ENCODE measurements around the gene ADCY2. TPM values are rescaled to one million over a fixed set of nuclear protein-coding genes. Genes with fewer than 3 reads are reported as not detected.

ADCY2 gene
- total RNA-seq, 1 donor from 2014 or later, result not detected

DNA sequence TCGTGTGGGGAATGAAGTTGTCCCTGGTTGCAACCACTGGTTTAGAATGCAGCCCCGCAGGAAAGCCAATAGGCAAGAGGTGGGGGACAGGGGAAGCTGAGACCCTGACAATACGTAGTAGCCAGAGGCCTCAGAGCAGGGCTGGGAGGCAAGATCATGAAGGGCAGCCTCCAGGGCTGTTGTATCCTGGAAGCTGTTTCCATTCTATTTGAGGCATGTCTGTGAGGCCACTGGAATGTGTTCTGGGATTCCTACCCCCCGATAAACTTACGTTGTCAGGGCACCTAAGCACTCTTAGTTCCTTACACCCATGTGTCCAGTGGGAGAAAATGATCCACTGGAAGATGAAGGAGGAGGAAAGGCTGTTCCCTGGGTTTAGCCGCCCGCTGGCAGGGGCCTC lies 277.7 kb downstream of the ADCY2 start:
- Mint-ChIP-seq H3K27me3 (ENCODE audit: low read depth) (no peaks in the 10 kb centered on the region), H3K9me3 (no peaks in the 10 kb centered on the region), H3K36me3 (ENCODE audit: low read depth) (no peaks in the 10 kb centered on the region), H3K4me3 (ENCODE audit: low read depth) (no peak overlapping the region), H3K4me1 (ENCODE audit: low read depth) (no peaks in the 10 kb centered on the region), H3K27ac (no peak overlapping the region)
- no peak for DNase-seq (ENCODE audit: low spot score)
- intact Hi-C loops (cut with micrococcal nuclease), result no loop called here

DNA sequence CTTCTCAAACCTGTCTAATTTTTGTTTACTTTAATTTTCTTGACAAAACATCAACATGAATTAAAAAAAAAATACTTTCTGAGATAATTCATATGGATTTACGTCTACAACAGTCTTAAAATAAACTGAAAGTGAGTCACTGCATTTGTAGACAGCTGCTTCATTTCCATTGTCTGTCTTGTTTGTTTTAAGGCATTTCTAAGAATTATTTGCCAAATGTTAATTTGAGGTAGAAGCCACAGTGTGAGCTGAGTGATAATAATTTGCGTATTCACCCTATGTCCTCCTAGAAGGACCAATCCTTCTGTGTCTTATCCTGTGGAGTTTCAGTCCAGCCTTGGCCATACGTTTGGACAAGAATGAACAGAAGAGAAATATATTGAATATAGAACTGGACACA lies 280.5 kb downstream of the ADCY2 start:
- H3K27ac Mint-ChIP-seq, result no peak overlapping the region
- no peaks in the 10 kb centered on the region for H3K4me1 Mint-ChIP-seq (ENCODE audit: low read depth)
- intact Hi-C loops (cut with micrococcal nuclease), result no loop called here
- H3K27me3 Mint-ChIP-seq (ENCODE audit: low read depth), result no peaks in the 10 kb centered on the region
- H3K9me3 Mint-ChIP-seq, result no peaks in the 10 kb centered on the region
- H3K4me3 Mint-ChIP-seq (ENCODE audit: low read depth), result no peak overlapping the region
- DNase-seq (ENCODE audit: low spot score), result no peak
- H3K36me3 Mint-ChIP-seq (ENCODE audit: low read depth), result no peaks in the 10 kb centered on the region

DNA sequence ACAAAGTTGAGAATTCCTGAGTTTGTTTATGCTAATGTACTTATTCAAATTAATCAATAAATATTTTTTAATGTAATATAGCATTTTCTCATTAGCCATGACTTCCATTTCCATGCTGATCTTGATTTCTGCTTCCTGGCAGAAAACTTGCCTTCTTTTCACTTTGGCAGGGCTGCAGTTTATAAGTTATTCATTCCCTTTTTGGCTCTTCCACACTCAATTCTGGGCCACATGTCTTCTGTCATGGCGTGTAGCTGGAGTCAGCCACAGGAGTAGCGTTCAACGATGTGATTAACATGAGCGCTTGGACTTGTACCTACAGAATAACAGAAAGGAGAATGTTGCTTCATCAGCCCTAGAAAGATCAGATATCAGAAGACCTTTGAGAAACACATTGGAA lies 282.1 kb downstream of the ADCY2 start:
- H3K27ac Mint-ChIP-seq, result no peak overlapping the region
- no peak overlapping the region for H3K4me3 Mint-ChIP-seq (ENCODE audit: low read depth)
- no peaks in the 10 kb centered on the region for H3K36me3 Mint-ChIP-seq (ENCODE audit: low read depth)
- no peaks in the 10 kb centered on the region for H3K4me1 Mint-ChIP-seq (ENCODE audit: low read depth)
- DNase-seq (ENCODE audit: low spot score), result no peak
- H3K27me3 Mint-ChIP-seq (ENCODE audit: low read depth), result no peaks in the 10 kb centered on the region
- no peaks in the 10 kb centered on the region for H3K9me3 Mint-ChIP-seq
- intact Hi-C loops (cut with micrococcal nuclease), result no loop called here

DNA sequence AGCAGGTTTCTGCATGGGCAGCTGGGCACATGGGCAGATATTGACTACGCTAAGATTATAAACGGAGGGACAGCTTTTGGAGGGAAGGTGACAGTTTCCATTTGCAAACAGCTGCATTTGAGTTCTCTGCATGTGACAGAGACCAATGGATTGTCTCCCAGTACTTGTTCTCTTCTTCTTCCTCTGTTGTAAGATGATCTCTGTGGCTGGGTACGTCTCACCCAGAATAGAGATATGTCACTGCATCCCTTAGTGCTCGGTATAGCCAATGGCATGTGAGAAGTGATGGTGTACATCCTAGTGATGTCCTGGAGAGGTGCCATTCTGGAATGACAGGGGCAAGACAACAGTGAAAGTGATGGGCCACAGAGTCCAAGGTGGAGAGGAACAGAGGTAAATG lies 283.7 kb downstream of the ADCY2 start:
- intact Hi-C loops (cut with micrococcal nuclease), result no loop called here
- Mint-ChIP-seq H3K9me3 (no peaks in the 10 kb centered on the region), H3K27me3 (ENCODE audit: low read depth) (no peaks in the 10 kb centered on the region), H3K4me3 (ENCODE audit: low read depth) (no peak overlapping the region), H3K27ac (no peak overlapping the region), H3K4me1 (ENCODE audit: low read depth) (no peaks in the 10 kb centered on the region), H3K36me3 (ENCODE audit: low read depth) (no peaks in the 10 kb centered on the region)
- no peak for DNase-seq (ENCODE audit: low spot score)

DNA sequence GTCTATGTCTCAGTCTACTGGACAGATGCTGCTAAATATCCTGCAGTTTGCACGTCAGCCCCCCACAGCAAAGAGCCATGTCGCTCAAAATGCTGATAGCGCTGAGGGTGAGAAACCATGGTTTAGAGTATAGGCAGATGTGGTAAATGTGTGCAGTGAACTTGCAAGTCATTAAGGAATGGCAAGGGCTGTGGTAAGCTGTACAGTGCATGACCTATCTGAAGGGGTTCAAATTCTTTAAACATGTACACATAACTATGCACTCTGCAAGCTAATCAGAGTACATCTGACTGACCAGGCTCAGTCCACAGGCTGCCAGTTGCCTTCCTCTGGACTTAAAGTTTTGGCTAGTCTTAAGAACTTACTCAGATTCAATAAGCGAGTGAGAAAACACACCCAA lies 284.3 kb downstream of the ADCY2 start:
- DNase-seq (ENCODE audit: low spot score), result no peak

DNA sequence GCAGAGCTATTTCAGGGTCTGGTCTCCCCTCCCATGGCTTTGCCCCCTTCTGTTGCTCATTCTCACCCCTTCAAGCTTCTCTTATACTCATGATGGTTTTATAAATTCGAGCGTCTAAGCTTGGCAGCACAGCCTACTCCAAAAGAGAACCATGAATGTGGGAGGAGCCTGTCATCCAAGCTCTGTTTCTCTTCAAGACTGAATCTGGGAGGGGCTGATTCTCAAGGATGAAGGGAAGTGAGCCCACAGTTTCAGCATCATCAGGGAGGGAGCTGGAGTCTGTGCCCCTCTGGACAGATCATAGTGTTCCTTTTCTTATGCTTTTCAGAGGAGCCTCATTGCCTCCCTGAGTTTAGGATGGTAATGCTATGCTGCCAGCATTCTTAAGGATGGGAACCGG lies 286.4 kb downstream of the ADCY2 start:
- no peak overlapping the region for H3K27ac Mint-ChIP-seq
- no peak overlapping the region for H3K4me3 Mint-ChIP-seq (ENCODE audit: low read depth)
- intact Hi-C loops (cut with micrococcal nuclease), result no loop called here
- H3K36me3 Mint-ChIP-seq (ENCODE audit: low read depth), result no peaks in the 10 kb centered on the region
- no peaks in the 10 kb centered on the region for H3K4me1 Mint-ChIP-seq (ENCODE audit: low read depth)
- H3K9me3 Mint-ChIP-seq, result no peaks in the 10 kb centered on the region
- DNase-seq (ENCODE audit: low spot score), result no peak
- no peaks in the 10 kb centered on the region for H3K27me3 Mint-ChIP-seq (ENCODE audit: low read depth)

More for the DNA sequence above, 284.3 kb downstream of the ADCY2 start:
- no peak overlapping the region for H3K27ac Mint-ChIP-seq
- H3K4me1 Mint-ChIP-seq (ENCODE audit: low read depth), result no peaks in the 10 kb centered on the region
- H3K36me3 Mint-ChIP-seq (ENCODE audit: low read depth), result no peaks in the 10 kb centered on the region
- no peaks in the 10 kb centered on the region for H3K27me3 Mint-ChIP-seq (ENCODE audit: low read depth)
- intact Hi-C loops (cut with micrococcal nuclease), result no loop called here
- H3K9me3 Mint-ChIP-seq, result no peaks in the 10 kb centered on the region
- H3K4me3 Mint-ChIP-seq (ENCODE audit: low read depth), result no peak overlapping the region

DNA sequence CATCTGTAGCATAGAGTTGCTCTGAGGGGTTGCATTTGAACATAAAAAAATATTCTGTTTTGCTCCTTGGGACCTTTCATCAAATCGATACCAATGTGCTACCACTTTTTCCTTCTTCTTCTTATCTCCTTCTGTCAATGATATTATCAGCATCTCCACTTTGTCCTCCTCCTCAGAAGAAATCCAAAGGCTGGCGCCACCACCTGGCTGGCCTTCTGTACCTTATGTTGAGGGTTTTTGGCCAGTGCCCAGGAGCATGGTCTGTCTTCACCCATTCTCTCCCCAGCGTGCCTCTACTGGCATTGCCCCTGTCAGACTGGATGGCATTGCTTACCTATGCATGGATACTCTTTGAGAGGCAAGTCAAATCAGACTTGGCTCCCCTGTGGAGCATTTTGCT lies 287.8 kb downstream of the ADCY2 start:
- no peaks in the 10 kb centered on the region for H3K9me3 Mint-ChIP-seq
- no peaks in the 10 kb centered on the region for H3K4me1 Mint-ChIP-seq (ENCODE audit: low read depth)
- DNase-seq (ENCODE audit: low spot score), result no peak
- H3K27ac Mint-ChIP-seq, result no peak overlapping the region
- no peak overlapping the region for H3K4me3 Mint-ChIP-seq (ENCODE audit: low read depth)
- intact Hi-C loops (cut with micrococcal nuclease), result no loop called here
- H3K27me3 Mint-ChIP-seq (ENCODE audit: low read depth), result no peaks in the 10 kb centered on the region
- no peaks in the 10 kb centered on the region for H3K36me3 Mint-ChIP-seq (ENCODE audit: low read depth)

DNA sequence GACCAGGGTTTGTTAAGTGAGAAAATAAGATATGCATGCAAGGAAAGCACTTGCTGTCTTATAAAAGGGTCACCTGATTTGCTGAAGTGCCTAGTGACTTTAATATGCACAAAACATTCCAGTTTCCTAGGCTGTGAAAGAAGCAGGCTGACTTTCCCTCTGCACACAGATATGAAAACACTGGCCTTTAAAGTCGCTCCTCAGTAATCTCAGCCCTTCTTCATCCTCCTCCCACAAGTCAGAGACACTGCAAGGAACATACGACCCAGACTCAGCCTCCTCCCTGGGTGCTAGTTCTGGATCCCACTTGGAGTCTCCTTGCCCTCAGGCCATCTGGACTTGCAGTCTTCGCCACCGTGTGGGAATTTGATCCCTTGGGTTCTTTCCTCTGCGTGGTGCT lies 288.9 kb downstream of the ADCY2 start:
- no peak for DNase-seq (ENCODE audit: low spot score)
- intact Hi-C loops (cut with micrococcal nuclease), result no loop called here
- Mint-ChIP-seq H3K27ac (no peak overlapping the region), H3K36me3 (ENCODE audit: low read depth) (no peaks in the 10 kb centered on the region), H3K4me1 (ENCODE audit: low read depth) (no peaks in the 10 kb centered on the region), H3K4me3 (ENCODE audit: low read depth) (no peak overlapping the region), H3K9me3 (no peaks in the 10 kb centered on the region), H3K27me3 (ENCODE audit: low read depth) (no peaks in the 10 kb centered on the region)

DNA sequence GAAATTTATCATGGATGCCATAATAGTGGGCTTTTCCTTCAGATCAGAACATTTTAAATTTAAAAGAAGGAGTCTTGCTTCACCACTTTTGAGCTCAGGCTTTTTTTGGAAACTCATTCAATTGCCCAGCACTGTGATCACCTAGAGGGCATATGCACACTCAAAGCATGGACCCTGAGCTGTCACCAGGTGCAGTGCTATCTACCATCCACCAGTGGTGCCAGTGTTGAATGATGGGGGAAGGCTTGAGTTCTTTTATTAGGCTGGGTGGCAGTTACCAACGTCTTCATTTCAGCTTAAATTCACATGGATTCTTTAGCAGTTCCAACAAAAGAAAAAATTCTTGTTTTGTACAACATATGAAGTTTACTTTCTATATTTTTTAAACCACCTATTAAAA lies 290.9 kb downstream of the ADCY2 start:
- no peaks in the 10 kb centered on the region for H3K4me1 Mint-ChIP-seq (ENCODE audit: low read depth)
- intact Hi-C loops (cut with micrococcal nuclease), result no loop called here
- H3K36me3 Mint-ChIP-seq (ENCODE audit: low read depth), result no peaks in the 10 kb centered on the region
- no peaks in the 10 kb centered on the region for H3K27me3 Mint-ChIP-seq (ENCODE audit: low read depth)
- H3K9me3 Mint-ChIP-seq, result no peaks in the 10 kb centered on the region
- no peak overlapping the region for H3K4me3 Mint-ChIP-seq (ENCODE audit: low read depth)
- DNase-seq (ENCODE audit: low spot score), result no peak
- no peak overlapping the region for H3K27ac Mint-ChIP-seq

DNA sequence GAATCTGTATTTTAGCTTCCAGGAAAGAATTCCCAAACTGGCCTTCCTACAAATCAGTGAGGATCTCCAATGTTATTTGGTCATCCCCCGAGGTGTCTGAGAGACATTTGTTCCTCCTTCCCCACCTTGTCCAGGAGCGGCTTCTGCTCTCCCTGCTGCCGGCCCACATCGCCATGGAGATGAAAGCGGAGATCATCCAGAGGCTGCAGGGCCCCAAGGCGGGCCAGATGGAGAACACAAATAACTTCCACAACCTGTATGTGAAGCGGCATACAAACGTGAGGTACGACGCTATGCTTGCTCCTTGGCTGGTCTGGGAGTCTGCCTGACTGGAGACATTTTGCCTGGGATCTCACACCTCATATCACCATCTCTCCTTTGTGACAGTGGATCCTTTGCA lies 294.6 kb downstream of the ADCY2 start:
- H3K9me3 Mint-ChIP-seq, result no peaks in the 10 kb centered on the region
- no peak for DNase-seq (ENCODE audit: low spot score)
- H3K4me3 Mint-ChIP-seq (ENCODE audit: low read depth), result no peak overlapping the region

DNA sequence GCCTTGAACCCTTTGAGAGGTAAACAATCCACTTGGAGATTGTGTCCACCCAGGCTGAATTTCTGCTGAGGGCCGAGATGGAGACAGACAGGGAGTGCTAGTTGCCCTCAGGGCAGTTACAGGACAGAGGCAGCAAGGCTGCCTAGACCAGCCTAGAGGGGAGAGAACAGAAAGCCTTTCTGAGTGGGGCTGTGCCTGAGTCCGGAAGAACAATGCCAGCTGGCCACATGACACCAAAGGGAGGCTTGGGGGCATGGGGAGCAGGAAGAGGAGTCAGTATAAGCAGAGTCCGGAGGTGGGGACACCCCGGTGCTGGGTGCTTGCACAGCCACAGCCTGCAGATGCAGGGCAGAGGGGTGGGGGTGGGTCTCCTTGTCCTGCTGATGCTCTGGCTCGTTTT lies 309.3 kb downstream of the ADCY2 start:
- Mint-ChIP-seq H3K27me3 (ENCODE audit: low read depth) (no peaks in the 10 kb centered on the region), H3K4me3 (ENCODE audit: low read depth) (no peak overlapping the region), H3K4me1 (ENCODE audit: low read depth) (no peaks in the 10 kb centered on the region), H3K9me3 (no peaks in the 10 kb centered on the region), H3K27ac (no peak overlapping the region), H3K36me3 (ENCODE audit: low read depth) (no peaks in the 10 kb centered on the region)
- no peak for DNase-seq (ENCODE audit: low spot score)
- intact Hi-C loops (cut with micrococcal nuclease), result no loop called here

More for the DNA sequence above, 294.6 kb downstream of the ADCY2 start:
- intact Hi-C loops (cut with micrococcal nuclease), result no loop called here
- H3K27me3 Mint-ChIP-seq (ENCODE audit: low read depth), result no peaks in the 10 kb centered on the region
- no peaks in the 10 kb centered on the region for H3K4me1 Mint-ChIP-seq (ENCODE audit: low read depth)
- no peaks in the 10 kb centered on the region for H3K36me3 Mint-ChIP-seq (ENCODE audit: low read depth)
- no peak overlapping the region for H3K27ac Mint-ChIP-seq

DNA sequence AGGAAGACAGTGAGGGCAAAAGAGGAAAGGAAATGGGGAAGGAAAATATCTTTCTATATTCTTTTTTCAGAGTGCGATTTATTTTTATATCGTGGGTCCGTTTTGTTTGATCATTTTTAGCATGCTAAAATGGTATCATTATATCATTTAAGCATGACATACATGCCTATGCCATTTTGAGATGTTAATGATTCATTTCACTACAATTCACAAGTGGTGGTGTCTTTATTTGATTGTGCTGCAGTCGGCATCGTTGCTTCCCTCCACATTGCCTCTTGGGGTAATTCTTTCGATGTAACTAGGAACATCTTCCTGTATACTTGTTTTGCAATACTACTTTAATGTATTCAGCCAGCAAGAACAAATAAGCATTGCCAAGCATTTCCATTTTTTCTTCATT lies 309.8 kb downstream of the ADCY2 start:
- H3K27ac Mint-ChIP-seq, result no peak overlapping the region
- H3K9me3 Mint-ChIP-seq, result no peaks in the 10 kb centered on the region
- intact Hi-C loops (cut with micrococcal nuclease), result no loop called here

DNA sequence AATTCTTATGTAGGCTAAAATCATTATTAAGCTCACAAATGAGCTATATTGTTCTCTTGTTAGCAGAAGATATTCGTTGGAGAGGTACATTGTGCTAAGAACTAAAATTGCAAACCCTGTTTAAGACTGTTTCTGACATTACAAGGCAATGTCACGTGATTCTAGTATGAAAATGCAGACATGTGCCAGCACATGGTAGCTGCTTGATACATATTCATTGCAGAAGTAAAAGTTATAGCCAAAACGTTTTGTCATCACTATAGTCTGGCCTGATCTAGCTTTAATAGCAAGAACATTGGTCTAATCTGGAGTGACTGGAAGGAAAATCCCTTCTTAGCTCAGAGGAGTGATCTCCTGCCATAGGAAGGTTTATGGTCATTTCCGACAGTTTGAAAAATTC lies 310.3 kb downstream of the ADCY2 start:
- Mint-ChIP-seq H3K27ac (no peak overlapping the region), H3K9me3 (no peaks in the 10 kb centered on the region), H3K4me1 (ENCODE audit: low read depth) (no peaks in the 10 kb centered on the region), H3K4me3 (ENCODE audit: low read depth) (no peak overlapping the region), H3K27me3 (ENCODE audit: low read depth) (no peaks in the 10 kb centered on the region), H3K36me3 (ENCODE audit: low read depth) (no peaks in the 10 kb centered on the region)
- intact Hi-C loops (cut with micrococcal nuclease), result no loop called here
- DNase-seq (ENCODE audit: low spot score), result no peak

More for the DNA sequence above, 309.8 kb downstream of the ADCY2 start:
- Mint-ChIP-seq H3K4me1 (ENCODE audit: low read depth) (no peaks in the 10 kb centered on the region), H3K4me3 (ENCODE audit: low read depth) (no peak overlapping the region), H3K27me3 (ENCODE audit: low read depth) (no peaks in the 10 kb centered on the region), H3K36me3 (ENCODE audit: low read depth) (no peaks in the 10 kb centered on the region)
- no peak for DNase-seq (ENCODE audit: low spot score)

DNA sequence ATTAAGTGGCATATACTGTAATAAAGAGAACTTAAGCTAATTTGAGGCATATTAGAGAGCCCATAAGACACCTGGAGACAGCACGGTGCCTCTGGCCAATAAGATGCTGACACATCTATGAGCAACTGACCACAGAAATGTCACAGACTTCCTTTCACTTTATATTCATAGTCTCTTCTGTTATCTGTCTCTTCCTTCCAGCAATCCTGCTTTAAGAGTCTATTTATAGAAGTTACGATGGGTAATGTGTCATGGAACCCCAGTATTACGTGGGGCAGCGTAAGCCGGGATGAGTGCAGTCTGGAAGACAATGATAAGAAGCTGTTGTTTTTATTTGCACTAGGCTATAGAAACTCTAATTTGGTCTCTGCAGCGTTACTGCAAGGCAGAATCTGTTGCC lies 318.2 kb downstream of the ADCY2 start:
- Mint-ChIP-seq H3K4me1 (ENCODE audit: low read depth) (no peaks in the 10 kb centered on the region), H3K36me3 (ENCODE audit: low read depth) (no peaks in the 10 kb centered on the region), H3K9me3 (no peaks in the 10 kb centered on the region), H3K4me3 (ENCODE audit: low read depth) (no peak overlapping the region), H3K27me3 (ENCODE audit: low read depth) (no peaks in the 10 kb centered on the region), H3K27ac (no peak overlapping the region)
- intact Hi-C loops (cut with micrococcal nuclease), result no loop called here
- no peak for DNase-seq (ENCODE audit: low spot score)

Measured in activated T-helper 2 cell treated with anti-CD3 and anti-CD28 coated beads, Interferon-gamma antibody, Interleukin-2, Interleukin-4, amounts not matched to agents 10 μg/mL and 5 μg/mL and 100 μg/mL, durations not matched to agents 14 hours and 24 hours and 36 hours (primary cell).